Ishikawa (cell line): ENCODE results near the gene RNASE11.

Experiments used
- CEBPB ChIP-seq: IDR thresholded peaks from 2 replicates; pipeline ENCODE4 v1.6.1; 2012
- CREB1 ChIP-seq: IDR thresholded peaks from 2 replicates; pipeline ENCODE4 v1.6.1; 2012; ENCODE audit warnings: low read depth
- EGR1 ChIP-seq: IDR thresholded peaks from 2 replicates; pipeline ENCODE4 v1.6.1; 2012
- EP300 ChIP-seq: IDR thresholded peaks from 2 replicates; pipeline ENCODE4 v1.6.1; 2012; ENCODE audit warnings: borderline replicate concordance
- FOXM1 ChIP-seq: IDR thresholded peaks from 2 replicates; pipeline ENCODE4 v1.6.1; 2012; ENCODE audit warnings: low read depth, borderline replicate concordance
- NFIC ChIP-seq: IDR thresholded peaks from 2 replicates; pipeline ENCODE4 v1.6.1; 2012
- RAD21 ChIP-seq: IDR thresholded peaks from 2 replicates; pipeline ENCODE4 v1.6.1; 2012; ENCODE audit warnings: low read depth
- TAF1 ChIP-seq: IDR thresholded peaks from 2 replicates; pipeline ENCODE4 v1.6.1; 2012; ENCODE audit warnings: low read depth, mild to moderate bottlenecking
- TCF12 ChIP-seq: IDR thresholded peaks from 2 replicates; pipeline ENCODE4 v1.6.1; 2012; ENCODE audit warnings: low read depth
- TEAD4 ChIP-seq: IDR thresholded peaks from 2 replicates; pipeline ENCODE4 v1.6.1; 2012
- YY1 ChIP-seq: IDR thresholded peaks from 2 replicates; pipeline ENCODE4 v1.6.1; 2012; ENCODE audit warnings: low read depth
- ZBTB7A ChIP-seq: IDR thresholded peaks from 2 replicates; pipeline ENCODE4 v1.6.1; 2012; ENCODE audit warnings: low read depth
- TF ChIP-seq, protein P1 (sequence below): IDR thresholded peaks from 2 replicates; pipeline ENCODE4 v1.6.1; 2012
- TF ChIP-seq, protein P2 (sequence below): IDR thresholded peaks from 2 replicates; pipeline ENCODE4 v1.6.1; 2012
- TF ChIP-seq, protein P3 (sequence below): IDR thresholded peaks from 2 replicates; pipeline ENCODE4 v1.6.1; 2012; ENCODE audit warnings: low read depth, mild to moderate bottlenecking

RNASE11 gene

DNA sequence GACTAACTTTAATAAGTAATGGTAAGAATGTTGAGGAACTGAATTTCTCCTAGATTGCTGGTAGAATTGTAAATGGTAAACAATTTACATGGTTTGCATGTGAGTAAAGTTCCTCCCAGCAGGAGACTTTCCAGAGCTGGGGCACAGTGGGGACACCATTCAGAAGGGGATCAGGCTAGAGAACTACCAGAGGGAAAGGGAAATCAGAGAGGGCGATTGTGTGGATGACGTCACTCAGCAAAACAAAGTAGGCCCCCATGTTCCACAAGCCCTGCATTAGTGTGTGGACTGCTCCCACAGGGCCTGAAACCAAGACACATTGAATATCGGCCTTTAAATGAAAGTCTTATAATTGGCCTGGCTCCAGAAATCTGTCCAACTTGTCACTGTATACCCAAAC, 9.5 kb downstream of the RNASE11 start:
- TF ChIP-seq TEAD4 (no peak), CEBPB (no peak), FOXM1 (no peak), YY1 (no peak), TCF12 (no peak), EP300 (no peak), EGR1 (no peak), CREB1 (no peak), RAD21 (no peak)

DNA sequence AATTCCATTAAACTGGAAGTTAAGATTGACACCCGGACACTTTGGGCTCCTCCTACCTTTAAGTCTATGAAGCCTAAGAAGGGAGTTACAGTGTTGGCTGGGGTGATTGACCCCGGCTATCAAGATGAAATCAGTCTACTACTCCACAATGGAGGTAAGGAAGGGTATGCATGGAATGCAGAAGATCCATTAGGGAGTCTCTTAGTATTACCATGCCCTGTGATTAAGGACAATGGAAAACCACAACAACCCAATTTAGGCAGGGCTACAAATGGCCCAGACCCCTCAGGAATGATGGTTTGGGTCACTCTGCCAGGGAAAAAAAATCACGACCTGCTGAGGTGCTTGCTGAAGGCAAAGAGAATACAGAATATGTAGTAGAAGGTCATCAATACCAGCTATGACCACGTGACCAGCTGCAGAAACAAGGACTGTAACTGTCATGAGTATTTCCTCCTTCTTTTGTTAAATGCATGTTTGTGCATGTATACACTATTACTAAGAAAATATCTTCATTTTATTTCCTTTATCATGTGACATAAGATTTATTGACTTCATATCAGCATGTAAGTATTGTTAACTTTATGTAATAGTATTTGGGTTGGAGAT, 15.3 kb downstream of the RNASE11 start:
- TF ChIP-seq TEAD4 (peak; percentile 89), EP300 (peak; percentile 37; the same call in 1 of the 2 replicates)
- TF ChIP-seq, protein P1, sequence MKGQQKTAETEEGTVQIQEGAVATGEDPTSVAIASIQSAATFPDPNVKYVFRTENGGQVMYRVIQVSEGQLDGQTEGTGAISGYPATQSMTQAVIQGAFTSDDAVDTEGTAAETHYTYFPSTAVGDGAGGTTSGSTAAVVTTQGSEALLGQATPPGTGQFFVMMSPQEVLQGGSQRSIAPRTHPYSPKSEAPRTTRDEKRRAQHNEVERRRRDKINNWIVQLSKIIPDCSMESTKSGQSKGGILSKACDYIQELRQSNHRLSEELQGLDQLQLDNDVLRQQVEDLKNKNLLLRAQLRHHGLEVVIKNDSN: peak; percentile 69

GRCh38 chr14:20569066-20569465, 18.7 kb downstream of the RNASE11 start:
- TF ChIP-seq TAF1 (no peak), TEAD4 (no peak), CREB1 (no peak), RAD21 (no peak), NFIC (no peak), ZBTB7A (no peak), CEBPB (no peak), FOXM1 (no peak)
- TF ChIP-seq, protein P2, sequence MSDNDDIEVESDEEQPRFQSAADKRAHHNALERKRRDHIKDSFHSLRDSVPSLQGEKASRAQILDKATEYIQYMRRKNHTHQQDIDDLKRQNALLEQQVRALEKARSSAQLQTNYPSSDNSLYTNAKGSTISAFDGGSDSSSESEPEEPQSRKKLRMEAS: no peak

- TF ChIP-seq YY1 (no peak), TCF12 (no peak), ZBTB7A (no peak), RAD21 (no peak), CEBPB (no peak), TEAD4 (no peak), CREB1 (no peak), FOXM1 (no peak), EP300 (no peak), TAF1 (no peak), NFIC (no peak), EGR1 (no peak)
- TF ChIP-seq, protein P1: no peak
- TF ChIP-seq, protein P2: no peak
- TF ChIP-seq, protein P3, sequence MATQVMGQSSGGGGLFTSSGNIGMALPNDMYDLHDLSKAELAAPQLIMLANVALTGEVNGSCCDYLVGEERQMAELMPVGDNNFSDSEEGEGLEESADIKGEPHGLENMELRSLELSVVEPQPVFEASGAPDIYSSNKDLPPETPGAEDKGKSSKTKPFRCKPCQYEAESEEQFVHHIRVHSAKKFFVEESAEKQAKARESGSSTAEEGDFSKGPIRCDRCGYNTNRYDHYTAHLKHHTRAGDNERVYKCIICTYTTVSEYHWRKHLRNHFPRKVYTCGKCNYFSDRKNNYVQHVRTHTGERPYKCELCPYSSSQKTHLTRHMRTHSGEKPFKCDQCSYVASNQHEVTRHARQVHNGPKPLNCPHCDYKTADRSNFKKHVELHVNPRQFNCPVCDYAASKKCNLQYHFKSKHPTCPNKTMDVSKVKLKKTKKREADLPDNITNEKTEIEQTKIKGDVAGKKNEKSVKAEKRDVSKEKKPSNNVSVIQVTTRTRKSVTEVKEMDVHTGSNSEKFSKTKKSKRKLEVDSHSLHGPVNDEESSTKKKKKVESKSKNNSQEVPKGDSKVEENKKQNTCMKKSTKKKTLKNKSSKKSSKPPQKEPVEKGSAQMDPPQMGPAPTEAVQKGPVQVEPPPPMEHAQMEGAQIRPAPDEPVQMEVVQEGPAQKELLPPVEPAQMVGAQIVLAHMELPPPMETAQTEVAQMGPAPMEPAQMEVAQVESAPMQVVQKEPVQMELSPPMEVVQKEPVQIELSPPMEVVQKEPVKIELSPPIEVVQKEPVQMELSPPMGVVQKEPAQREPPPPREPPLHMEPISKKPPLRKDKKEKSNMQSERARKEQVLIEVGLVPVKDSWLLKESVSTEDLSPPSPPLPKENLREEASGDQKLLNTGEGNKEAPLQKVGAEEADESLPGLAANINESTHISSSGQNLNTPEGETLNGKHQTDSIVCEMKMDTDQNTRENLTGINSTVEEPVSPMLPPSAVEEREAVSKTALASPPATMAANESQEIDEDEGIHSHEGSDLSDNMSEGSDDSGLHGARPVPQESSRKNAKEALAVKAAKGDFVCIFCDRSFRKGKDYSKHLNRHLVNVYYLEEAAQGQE: no peak
Measured at GRCh38 chr14:20568393-20568792, 19.4 kb downstream of the RNASE11 start.

- TF ChIP-seq TEAD4: no peak
- no peak for TF ChIP-seq RAD21
Measured at GRCh38 chr14:20564501-20564997, 23.3 kb downstream of the RNASE11 start.

GRCh38 chr14:20563971-20564370, 23.8 kb downstream of the RNASE11 start:
- TF ChIP-seq CEBPB (no peak), RAD21 (no peak), EP300 (no peak), EGR1 (no peak), FOXM1 (no peak), YY1 (no peak), TAF1 (no peak), TCF12 (no peak), CREB1 (no peak), NFIC (no peak), TEAD4 (no peak), ZBTB7A (no peak)
- TF ChIP-seq, protein P2: no peak
- TF ChIP-seq, protein P3: no peak
- TF ChIP-seq, protein P1: no peak
